Measurements from ENCODE around the gene CDH23.

CDH23 gene

DNA sequence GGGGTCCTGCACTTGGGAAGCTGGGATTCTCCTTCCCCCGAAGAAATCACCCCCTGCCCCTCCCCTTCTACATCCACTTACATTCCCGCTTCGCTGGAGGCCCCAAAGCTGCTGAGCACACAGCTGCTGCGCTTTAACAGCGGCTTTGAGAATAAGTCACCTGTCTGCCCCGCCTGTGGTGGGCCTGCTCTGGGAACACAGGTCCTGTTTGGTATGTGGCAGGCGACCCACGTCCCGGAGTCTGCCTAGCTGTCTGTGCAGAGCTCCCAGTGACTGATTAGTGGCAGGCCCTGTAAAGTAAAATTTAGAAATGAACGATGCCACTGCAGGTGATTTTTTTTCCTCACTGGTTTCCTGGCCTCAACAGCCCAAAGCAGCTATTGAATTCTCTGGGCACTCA lies 47.0 kb downstream of the CDH23 start:
- DNase-seq, result no peak

DNA sequence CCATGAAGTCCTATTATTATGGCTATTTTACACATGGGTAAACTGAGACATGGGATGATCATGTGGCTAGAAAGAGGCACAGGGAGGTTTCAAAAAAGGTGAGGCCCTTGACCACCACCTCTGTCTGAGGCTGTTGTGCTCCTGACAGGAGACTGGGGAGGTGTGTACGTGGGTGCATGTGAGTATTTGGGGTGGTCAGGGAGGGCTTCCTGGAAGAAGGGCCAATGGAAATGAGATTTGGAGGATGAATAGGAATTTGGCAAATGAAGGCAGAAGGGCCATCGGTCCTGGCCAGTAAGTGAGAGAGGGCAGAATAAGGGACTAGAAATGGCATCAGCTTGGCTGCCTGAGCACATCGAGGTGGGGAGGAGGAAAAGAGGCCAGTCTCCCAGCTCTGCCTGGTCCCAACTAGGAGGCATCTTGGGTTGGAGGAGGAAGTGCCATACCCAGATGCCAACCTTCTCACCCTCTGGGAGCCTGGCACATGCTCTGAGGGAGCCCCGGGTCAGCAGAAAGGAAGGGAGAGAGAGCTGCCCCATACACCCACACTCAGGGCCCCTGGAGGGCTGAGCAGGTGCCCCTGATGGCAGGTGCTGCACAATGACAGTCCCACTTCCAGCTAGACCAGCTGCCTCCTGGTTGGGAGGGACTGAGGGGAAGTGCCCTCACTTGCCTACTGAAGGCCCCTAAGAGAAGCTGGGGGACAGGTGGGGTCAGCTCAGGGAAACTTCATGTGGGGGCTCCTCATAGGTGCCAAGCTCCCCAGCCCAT lies 47.7 kb downstream of the CDH23 start:
- DNase-seq, result no peak

DNA sequence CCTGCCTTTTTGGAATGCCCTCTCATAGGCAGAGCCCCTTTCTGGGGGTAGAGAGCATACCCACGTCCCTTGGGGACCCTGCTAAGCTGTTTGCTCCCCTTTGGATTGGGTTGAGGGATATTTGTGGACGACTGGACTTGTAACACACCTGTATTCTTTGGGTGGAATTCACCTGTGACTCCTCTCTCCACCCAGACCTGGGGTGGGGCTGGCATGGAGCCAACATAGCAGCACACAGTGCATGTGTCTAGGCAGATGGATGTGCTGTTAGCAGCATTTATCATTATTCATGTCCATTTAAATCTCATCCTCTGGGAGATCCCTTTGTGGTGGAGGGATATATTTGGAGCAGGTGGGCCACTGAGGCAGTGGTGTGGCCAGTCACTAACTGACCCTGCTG lies 51.0 kb downstream of the CDH23 start:
- no peak for DNase-seq

DNA sequence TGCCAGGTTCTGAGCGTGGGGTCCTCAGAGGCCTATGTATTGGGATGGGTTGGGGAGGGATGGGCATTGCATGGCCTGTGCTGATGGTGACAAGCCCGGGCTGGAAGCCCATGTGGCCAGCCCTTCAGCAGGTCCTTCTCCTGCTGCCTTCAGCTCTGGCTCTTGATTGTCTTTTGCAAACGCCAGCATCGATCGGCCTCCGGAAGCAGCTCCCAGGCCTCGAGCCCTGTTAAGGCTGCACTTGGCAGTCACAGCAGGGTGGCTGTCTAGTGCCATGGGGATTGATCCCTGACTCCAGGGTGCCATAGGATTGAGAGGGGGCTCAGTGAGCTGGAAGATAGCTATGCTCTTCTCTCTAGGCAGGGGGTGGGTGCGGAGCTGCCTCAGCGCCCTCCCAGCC lies 51.4 kb downstream of the CDH23 start:
- no peak for DNase-seq

DNA sequence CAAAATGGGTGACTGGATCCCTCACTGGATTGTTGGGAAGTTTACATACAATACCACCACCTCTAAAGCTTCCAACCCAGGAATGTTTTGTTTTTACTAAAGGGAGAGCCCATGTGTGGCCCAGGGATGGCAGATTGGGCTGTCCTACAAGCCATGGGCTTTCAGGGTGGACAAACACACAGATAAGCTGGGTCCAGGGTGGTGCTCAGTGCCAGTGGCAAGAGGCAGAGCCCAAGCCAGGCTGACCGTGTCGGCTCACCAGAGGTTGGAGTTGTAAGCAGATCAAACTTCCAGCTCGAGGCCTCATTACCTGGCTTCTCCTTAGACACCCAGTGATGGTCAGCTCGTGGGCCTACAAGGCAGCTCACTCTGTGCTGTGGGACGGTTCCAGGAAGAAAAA lies 52.3 kb downstream of the CDH23 start:
- no peak for DNase-seq

DNA sequence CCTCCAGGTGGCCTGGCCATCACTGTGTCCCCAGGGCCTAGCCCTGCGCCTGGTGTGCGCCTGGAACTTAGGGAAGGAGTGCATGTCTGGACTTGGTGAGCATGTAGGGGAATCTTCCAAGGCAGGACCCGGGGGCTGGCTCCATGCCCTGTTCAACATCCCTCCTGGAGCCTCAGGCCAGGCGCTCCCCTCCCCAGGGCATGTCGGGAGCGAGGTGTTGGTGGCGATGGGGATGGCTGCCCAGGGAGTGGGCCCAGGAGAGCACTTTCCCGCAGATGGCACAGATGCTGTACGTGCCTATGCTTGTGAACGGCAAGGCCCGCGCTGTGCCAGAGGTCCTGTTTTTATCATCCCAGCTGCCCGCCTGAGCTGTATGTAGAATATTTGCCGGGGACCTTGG lies 55.0 kb downstream of the CDH23 start:
- DNase-seq, result no peak

DNA sequence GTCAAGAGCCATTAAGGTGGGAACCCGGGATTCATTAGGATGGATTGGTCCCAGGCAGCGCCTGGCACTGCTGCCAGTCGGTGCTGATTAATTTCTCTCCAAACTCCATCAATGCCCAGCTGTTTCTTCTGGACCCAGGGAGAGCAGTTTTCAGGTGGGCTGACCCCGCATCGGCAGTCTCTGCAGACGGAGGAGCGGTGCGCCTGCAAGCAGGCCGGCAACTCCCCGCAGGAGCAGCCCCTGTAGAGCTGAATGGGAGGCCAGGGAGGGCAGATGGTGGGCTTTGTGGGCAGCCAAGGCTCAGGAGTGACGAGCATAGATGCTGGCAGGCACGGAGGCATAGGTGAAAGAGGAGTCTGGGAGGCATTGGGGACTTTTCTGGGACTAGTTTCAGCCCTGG lies 56.5 kb downstream of the CDH23 start:
- no peak for DNase-seq

DNA sequence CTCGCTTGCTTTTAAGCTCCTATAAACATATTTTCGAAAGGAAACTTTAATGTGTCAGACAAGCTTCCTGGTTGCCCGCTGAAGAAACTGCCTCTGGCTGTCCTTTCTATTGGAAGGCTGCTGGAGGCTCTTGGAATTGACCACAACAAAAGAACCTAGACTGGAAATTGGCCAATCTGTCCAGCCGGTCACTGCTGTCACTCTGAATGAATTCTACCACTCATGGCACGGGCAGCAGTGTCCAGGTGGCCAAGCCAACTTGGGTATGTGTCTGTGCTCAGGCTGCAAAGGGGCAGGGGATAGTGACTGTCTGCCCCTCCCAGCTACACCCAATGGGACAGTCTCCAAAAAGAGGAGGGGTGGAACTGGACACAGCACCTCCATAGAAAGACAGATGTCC lies 57.6 kb downstream of the CDH23 start:
- DNase-seq, result no peak

DNA sequence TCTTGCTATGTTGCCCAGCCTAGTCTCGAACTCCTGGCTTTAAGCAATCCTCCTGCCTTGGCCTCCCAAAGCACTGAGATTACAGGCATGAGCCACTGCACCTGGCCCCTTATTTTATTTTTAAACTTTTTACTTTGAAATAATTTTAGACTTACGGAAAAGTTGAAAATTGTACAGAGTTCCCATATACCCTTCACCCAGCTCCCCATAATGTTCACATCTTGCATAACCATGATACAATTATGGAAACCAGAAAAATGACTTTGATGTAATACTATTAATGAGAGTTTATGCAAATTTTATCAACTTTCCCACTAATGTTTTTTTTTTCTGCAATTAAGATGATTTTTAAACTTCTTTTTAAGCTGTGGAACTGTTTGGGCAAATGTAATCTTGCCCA lies 58.3 kb downstream of the CDH23 start:
- DNase-seq, result no peak

DNA sequence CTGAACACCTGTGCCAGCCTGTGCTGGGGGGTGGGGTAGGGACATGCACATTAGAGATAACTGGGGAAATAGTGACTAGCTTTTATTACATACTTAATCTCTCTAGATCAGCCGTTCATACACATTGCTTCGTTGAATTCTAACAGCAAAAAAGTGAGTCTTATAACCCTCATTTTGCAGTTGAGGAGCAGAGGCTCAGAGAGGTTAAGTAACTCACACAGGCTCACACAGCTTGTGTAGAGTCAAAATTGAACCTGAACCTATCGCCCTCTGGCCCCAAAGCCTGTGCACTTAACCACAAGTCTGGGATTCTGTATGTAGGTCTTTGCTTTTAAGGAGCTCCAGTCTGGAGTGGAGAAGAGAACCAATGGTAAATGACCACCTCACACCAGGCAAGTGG lies 59.9 kb downstream of the CDH23 start:
- no peak for DNase-seq

DNA sequence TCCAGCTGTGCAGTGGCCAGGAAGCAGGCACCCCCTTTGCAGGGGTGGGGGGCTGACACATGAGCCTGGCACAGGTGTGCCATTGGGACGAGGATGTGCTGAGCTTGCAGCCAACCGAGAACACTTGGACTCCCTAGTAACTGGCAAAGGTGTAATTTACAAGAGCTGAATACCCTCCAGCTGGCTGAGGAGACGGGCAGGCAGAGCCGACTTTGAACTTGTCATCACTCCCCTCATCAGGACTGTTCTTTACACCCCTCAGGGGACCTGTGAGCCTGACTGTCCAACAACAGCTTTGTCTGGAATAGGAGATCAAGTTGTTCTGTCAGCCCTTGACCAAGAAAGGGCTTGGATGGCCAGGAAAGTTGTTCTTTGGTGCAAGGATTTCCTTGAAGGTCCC lies 61.2 kb downstream of the CDH23 start:
- DNase-seq, result no peak

DNA sequence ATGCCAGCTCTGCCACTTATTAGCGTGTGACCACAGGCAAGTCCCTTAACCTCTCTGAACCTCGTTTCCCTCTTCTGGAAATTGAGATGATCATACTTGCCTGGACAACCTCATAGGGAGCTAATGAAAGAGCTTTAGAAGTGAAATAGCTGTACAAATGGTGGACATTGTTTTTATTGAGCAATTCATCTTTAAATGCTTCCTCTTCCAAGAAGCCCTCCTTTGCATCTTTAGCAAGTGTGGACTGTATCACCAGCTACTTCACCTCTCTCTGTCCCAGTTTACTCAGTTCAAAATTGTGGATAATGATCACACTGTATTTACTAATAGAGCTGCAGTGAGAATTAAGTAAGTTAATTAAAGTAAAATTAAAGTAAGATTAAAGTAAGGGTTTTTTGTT lies 61.7 kb downstream of the CDH23 start:
- DNase-seq, result no peak

DNA sequence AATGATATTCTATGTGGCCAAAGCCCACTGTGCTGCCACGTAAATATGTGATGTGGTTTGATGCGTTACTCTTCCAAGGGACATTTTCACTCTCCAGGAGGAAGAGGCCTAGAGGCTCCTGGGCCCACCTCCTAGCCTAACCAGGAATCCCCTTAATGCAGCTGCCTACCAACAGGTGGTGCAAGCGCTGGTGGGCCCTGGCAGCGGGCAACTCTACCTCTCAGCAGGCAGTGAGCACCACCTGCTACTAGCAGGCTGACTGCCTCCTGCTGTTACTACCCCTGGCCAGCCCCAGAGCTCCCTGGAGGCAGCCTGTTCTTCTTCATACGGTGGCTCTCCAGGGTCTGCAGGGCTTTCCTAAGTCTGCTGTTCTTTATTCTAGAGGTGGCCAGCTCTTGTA lies 62.8 kb downstream of the CDH23 start:
- no peak for DNase-seq

DNA sequence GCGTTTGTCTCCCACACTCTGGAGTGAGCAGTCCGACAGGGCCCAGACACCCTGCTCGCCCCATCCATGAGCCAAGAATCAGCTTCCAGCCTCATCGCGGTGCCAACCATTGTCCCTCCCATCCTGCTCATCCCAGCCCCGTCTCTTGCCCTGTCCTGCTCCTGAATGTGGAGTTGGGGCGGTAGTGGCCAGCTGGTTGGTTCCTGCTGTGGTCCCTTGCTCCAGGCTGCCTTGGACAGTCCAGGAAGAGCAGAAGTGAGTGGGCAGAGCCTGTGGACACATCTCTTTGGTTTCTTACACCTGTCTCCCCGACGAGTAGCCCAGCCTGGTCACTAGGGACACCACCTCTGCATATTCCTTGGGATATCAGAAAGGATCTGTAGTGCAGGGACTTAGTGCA lies 63.9 kb downstream of the CDH23 start:
- DNase-seq, result no peak

DNA sequence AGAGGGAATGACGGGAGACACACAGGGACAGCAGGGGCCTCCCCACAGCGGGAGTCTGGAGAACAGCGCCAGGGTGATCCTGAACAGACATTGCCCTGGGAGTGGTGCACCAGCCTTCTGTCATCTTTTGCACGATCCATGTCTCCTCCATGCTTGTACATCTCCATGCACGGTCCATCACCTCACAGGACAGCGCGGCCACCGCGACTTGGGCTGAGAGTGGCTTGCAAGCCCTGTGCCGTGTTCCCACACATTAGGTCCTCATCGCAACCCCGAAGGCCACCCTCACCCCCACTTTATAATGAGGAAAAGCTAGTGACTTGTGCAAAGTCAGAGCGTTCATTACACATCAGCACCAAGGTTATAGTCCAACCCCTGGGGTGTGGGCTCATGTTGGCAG lies 64.7 kb downstream of the CDH23 start:
- no peak for DNase-seq

DNA sequence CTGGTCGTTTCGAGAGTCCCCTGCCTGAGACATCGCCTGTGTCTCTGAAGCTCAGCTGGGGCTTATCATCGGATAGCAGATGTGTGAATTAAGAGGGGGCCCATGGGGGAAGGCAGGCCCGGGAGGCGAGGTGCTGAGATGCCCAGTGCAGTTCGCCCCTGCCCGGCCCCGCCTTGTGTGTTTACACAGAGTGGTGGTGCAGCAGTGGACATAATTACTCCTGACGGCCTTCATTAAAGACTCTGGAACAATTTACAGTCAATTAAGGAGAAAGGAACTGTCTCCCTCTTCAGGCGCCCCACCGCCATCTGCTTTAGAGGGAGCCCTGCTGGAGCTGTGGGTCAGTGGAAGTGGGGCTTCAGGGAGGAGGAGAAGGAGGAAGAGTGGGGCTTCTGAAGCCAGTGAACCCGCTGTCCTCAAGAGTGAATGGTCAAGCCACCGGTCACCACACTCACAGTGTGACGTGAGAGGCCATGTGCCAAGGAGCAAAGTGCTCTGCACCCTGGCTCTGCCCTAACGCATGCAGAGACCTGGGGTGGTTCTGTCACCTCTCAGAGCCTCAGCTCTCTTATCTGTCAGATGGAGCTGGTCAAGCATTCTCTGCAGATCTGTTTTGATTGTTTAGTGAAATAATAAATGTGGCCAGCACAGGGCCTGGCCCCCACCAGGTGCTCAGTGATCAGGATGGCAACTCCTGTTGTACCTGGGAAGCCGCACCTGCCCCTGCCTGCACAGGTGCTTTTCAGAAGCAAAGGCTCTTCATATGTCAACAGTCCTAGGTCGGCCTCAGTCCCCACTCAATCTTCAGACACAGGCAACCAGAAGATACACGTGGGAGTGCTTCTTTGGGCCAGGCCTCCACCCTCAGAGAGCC lies 65.6 kb downstream of the CDH23 start:
- DNase-seq, result no peak

DNA sequence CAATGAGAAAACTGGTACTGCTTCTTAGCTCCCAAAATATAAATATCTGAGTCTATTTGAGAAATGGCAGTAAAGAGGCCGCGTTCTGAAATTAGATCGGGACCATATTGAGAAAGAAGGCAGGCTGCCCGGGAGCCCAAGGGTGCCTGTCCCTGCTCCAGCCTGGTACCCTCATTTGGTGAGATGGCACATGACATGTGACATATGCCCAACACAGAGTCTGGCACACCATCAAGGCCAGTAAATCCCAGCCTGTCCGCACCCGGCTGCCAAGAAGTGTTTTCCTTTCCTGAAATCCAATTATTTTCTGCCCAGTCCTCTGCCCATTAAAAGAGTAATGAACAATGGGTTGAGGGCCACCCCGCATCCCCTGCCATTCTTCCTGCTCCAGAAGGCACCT lies 66.4 kb downstream of the CDH23 start:
- DNase-seq, result no peak

DNA sequence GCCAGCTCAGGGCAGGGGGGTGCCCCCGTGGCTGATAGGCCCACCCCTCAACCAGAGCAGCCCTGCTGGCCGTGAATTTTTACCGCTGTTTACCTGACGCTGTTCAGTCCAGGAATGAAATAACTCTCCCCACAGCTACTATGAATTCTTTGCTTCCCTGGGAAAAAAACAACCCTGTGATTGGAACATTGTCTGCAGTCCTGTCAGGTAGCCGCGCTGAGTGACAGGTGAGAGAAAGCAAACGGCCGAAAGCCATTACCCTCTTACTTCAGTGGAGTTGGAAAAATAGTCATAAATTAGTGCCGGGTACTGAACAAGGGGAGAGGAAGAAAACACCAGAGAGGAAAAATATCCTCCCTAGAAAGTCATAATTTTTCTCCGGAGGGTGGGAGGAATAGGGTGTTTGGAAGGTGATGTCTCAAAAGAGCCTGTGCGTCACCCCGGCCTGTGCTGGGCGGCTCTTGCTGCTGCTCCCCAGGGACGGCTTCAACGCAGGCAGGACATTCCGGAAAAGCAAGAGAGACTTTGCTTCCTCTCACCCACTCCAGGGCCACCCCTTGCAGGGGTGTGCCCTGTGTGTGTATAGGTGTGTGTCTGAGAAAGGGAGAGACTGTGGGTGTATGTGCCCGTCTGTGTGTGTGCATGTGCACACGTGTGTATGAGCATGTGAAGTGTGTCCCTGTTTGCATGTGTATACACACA lies 69.0 kb downstream of the CDH23 start:
- DNase-seq, result no peak

DNA sequence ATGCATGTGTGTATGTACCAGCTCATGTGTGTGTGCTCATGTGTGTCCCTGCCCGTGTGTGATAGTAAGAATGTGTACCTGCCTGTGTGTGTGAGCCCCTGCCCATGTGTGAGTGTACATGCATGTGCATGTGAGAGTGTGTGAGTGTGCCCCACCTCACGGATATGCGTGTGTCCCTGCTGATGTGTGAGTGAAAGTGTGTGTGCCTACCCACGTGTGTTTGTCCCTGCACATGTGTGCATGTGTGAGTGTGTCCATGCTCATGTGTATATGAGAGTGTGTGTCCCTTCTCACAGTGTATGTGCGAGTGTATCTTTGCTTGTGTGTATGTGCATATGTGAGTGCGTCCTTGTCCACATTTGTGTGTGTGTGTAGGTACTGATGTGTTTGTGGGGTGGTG lies 69.6 kb downstream of the CDH23 start:
- no peak for DNase-seq

DNA sequence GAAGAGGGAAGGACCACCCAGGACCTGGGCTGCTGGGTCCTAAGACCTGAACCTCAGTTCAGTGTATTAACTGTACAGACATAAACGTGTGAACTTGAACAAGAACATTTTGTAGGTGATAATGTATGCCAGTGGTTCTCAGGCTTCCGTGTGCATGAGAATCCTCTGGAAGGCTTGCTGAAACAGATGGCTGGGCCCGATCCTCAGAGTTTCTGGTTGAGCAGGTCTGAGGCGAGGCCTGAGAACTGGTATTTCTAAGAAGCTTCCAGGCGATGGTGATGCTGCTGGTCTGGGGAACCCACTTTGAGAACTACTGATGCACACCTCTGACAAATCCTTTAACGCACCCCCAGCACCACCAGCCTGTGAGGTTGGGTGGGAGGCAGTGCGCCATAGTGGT lies 70.4 kb downstream of the CDH23 start:
- no peak for DNase-seq

DNA sequence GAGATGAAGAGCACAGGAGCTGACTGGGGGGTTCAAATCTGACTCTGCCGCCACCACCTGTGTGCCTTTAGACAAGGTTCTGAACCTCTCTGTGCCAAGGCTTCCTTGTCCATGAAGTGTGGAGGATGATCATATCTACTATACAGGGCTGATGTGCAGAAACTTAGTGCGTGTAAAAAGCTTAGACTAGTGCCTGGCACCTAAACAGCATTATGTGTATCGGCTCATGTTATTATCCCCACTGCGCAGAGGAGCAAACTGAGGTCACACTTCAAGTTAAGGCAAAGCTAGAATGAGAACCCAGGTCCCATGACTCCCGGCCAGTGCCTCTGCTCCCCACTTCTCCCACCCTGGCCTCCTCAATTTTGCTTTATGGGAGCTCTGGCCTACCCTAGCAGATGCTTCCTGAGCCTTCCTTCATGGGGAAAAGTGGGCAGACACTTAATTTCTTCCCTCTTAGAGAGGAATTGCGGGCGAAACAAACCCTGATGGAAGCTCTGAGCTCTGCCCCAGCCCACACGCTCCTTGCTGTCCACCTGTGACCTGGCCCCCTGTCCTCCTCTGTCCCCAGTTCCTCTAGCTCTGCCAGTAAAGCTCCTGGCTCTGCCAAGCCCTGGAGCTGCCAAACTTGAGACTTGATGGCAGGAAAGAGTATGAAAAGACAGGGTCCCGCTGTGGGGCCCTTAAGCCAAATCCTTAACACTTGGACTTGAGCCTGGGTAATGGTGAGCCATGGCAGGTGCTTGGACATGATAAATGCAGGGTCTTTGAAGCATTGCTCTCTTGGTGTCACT lies 71.0 kb downstream of the CDH23 start:
- DNase-seq, result no peak

DNA sequence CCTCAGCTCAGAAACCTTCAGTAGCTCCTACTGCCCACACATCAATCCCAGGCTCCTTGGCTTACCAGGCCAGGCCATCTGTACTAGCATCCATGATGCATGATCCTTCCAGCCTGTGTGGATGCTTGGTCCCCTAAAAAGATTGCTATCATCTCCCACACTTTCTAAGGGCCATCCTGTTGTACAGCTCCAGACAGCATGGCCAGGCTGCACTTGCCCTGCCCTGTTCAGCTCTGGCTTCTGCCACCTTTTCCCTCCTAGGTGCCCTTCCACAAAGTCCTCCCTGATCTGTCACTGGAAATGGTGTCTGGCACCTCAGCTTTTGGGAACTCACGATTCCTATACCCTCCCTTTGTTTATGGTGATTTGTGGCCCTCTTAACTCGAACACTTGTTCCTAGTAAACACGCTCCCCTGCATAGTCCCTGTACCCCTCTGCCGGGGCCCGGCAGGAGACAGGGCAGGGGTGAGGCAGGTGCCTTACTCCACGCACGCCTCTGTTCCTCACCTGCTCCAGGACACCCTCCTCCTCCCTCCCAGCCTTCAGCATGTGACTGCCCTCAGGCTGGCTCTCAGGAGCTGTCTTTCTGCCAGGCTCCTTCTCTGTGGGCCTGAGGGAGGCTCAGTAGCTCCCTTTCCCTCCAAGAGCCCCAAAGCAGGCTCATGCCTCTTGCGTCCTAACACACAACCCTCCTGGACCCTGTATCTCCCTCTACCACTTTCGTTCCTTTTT lies 71.8 kb downstream of the CDH23 start:
- DNase-seq, result no peak

Data from CD4-positive, alpha-beta T cell treated with Interleukin-1 beta for 1 hour (primary cell).